K562 (cell line): ENCODE results near the gene UBAP1L. TPM values are rescaled to one million over a fixed set of nuclear protein-coding genes. Genes with fewer than 3 reads are reported as not detected.

Experiments
- ATAC-seq: fragments of 200-7000 bp; cut with Tn5 transposase; 3 replicates; pipeline ENCODE4 v1.9.1; 2020; ENCODE audit warnings: moderate library complexity
- BruUV-seq: library from RNA; stranded (reverse); fragments of 400-500 nt; replicated peaks from 2 replicates; lab custom pipeline; 2021; lab: Mats Ljungman, UMichigan
- CTCF ChIA-PET: fragments of 300-600 bp; formaldehyde crosslinking; extraction: SDS; loops from one replicate; lab custom pipeline; 2021; ENCODE audit warnings: low intra/inter-chr PET ratio; lab: Yijun Ruan, JAX
- POLR2A ChIA-PET: fragments of 300-600, 350-650 bp; sonication (Branson Sonifier 250); formaldehyde crosslinking; extraction: SDS; loops from one replicate; lab custom pipeline; 2021; ENCODE audit warnings: antibody characterized with exemption, inconsistent platforms; lab: Yijun Ruan, JAX
- DNase-seq, 4 experiments: peaks; one replicate each; pipeline versions ENCODE4 v3.0.0 to v3.0.0-alpha.2; 2011 to 2018; ENCODE audit warnings: low spot score in 3 of 4, mixed read lengths in 3 of 4; ENCODE audit errors: extremely low read depth in 1 of 4
- FAIRE-seq: peaks from 2 replicates; lab custom pipeline; 2011; peaks lifted over from hg19 to GRCh38; lab: Jason Lieb, UNC
- H2AFZ ChIP-seq: 2 replicates; pipeline ENCODE4 v1.6.0; 2011; ENCODE audit warnings: low read depth, low read length, control low read depth, inconsistent platforms
- H3K27ac ChIP-seq: fragments of 200-600 bp; 3 replicates; pipeline ENCODE4 v1.8.0; 2011; ENCODE audit warnings: low read depth, mild to moderate bottlenecking, control low read depth, inconsistent platforms, low read length, moderate library complexity, mixed read lengths; ENCODE audit errors: extremely low read depth
- H3K27me3 ChIP-seq, 2 experiments: fragments of 300-600 bp in 1 of 2; 2 replicates in 1 of 2; 3 replicates in 1 of 2; pipeline versions ENCODE4 v1.6.0 to v1.8.0; 2011; ENCODE audit warnings: inconsistent platforms in 2 of 2, low read length in 2 of 2, mild to moderate bottlenecking in 1 of 2, mixed read lengths in 1 of 2, moderate library complexity in 1 of 2; ENCODE audit not compliant: control insufficient read depth in 2 of 2, insufficient read depth in 2 of 2
- H3K36me3 ChIP-seq: fragments of 300-600 bp; 3 replicates; pipeline ENCODE4 v1.8.0; 2011; ENCODE audit warnings: mild to moderate bottlenecking, low read length, inconsistent platforms; ENCODE audit not compliant: control insufficient read depth, insufficient read depth
- H3K4me1 ChIP-seq, 2 experiments: fragments of 200-600 bp in 1 of 2; replicated peaks in 1 of 2; 2 replicates in 1 of 2; 3 replicates in 1 of 2; pipeline versions ENCODE4 v1.5.1 to v1.8.0; 2011; ENCODE audit warnings: inconsistent platforms in 2 of 2, low read length in 2 of 2, mild to moderate bottlenecking in 1 of 2, mixed read lengths in 1 of 2, moderate library complexity in 1 of 2; ENCODE audit not compliant: control insufficient read depth in 2 of 2, insufficient read depth in 2 of 2
- H3K4me2 ChIP-seq: 2 replicates; pipeline ENCODE4 v1.6.1; 2011; ENCODE audit warnings: low read length, control low read depth, inconsistent platforms, mixed read lengths; ENCODE audit not compliant: insufficient read depth
- H3K4me3 ChIP-seq: fragments of 200-600 bp; sonication (generic), shearing (Covaris generic); 2 replicates; pipeline ENCODE4 v1.5.1; 2016; ENCODE audit warnings: control low read depth, inconsistent platforms
- H3K79me2 ChIP-seq: fragments of 200-600 bp; 3 replicates; pipeline ENCODE4 v1.8.0; 2011; ENCODE audit warnings: low read length, inconsistent platforms; ENCODE audit not compliant: control insufficient read depth, insufficient read depth
- H3K9ac ChIP-seq, 2 experiments: 2 replicates each; pipeline versions ENCODE4 v1.6.0 to v1.6.1; 2011; ENCODE audit warnings: low read depth in 2 of 2, low read length in 2 of 2, control low read depth in 1 of 2, inconsistent platforms in 1 of 2, mild to moderate bottlenecking in 1 of 2, mixed read lengths in 1 of 2; ENCODE audit not compliant: insufficient read depth in 1 of 2
- H3K9me1 ChIP-seq: one replicate; pipeline ENCODE4 v1.6.0; 2011; ENCODE audit warnings: inconsistent platforms, mild to moderate bottlenecking, low read length, moderate library complexity; ENCODE audit not compliant: control insufficient read depth, insufficient read depth
- H3K9me3 ChIP-seq: replicated peaks from 2 replicates; pipeline ENCODE4 v1.5.1; 2011; ENCODE audit warnings: low read depth, low read length, inconsistent platforms; ENCODE audit not compliant: control insufficient read depth, insufficient read depth
- H4K20me1 ChIP-seq: replicated peaks from 2 replicates; pipeline ENCODE4 v1.6.1; 2011; ENCODE audit warnings: low read length, inconsistent platforms, mixed read lengths; ENCODE audit not compliant: control insufficient read depth, insufficient read depth
- CEBPB ChIP-seq: fragments of 450-650 bp; IDR thresholded peaks from 2 replicates; pipeline ENCODE4 v1.6.1; 2016; ENCODE audit warnings: missing genetic modification characterization, missing compliant biosample characterization
- CEBPG ChIP-seq, 3 experiments: fragments of 200-800 bp in 1 of 3; sonication (Bioruptor generic) in 1 of 3; sonication (generic) in 1 of 3; formaldehyde crosslinking in 1 of 3; IDR thresholded peaks in 2 of 3; conservative IDR thresholded peaks in 1 of 3; 2 replicates each; pipeline versions ENCODE4 v1.6.1 to v1.8.0; 2016 to 2022; ENCODE audit warnings: missing compliant biosample characterization in 2 of 3, missing genetic modification characterization in 2 of 3, mild to moderate bottlenecking in 1 of 3, missing genetic modification reagents in 1 of 3
- ZNF12 ChIP-seq: sonication (generic); formaldehyde crosslinking; IDR thresholded peaks from 2 replicates; pipeline ENCODE4 v1.4.0; 2020; ENCODE audit warnings: mild to moderate bottlenecking, missing genetic modification reagents
- WGBS: fragments of 100-300 bp; shearing (Covaris generic); methylation state at CpG from one replicate; pipeline ENCODE4 v1.1.6; 2016; ENCODE audit warnings: low coverage, mixed read lengths; ENCODE audit not compliant: insufficient coverage; ENCODE audit errors: missing lambda C conversion rate; 5-methylcytosine and 5-hydroxymethylcytosine counted together
- in situ Hi-C: fragments of 300-500 bp; cut with MboI; formaldehyde crosslinking; loops from 4 replicates; pipeline ENCODE4 v1.15.0; 2018; ENCODE audit warnings: inconsistent platforms, mixed read lengths
- intact Hi-C: fragments of 100-400 bp; cut with micrococcal nuclease; formaldehyde crosslinking; loops from 2 replicates; pipeline ENCODE4 v1.14.2; 2022
- polyA plus RNA-seq, 8 experiments: library from polyadenylated mRNA; depleted of rRNA in 4 of 8; stranded (reverse) in 5 of 8; unstranded in 3 of 8; fragments of >200 nt; fragmentation: Nextera tagmentation in 2 of 8; fragmentation: Illumina TruSeq in 1 of 8; extraction: Ambion mirVana in 2 of 8; extraction: Trizol in 1 of 8; gene quantifications; 2 replicates each; pipeline versions ENCODE4 v1.2.1 to v1.2.3, GENCODE V29; 2011 to 2014; ENCODE audit warnings: inconsistent platforms in 1 of 8, missing spikeins in 1 of 8
- total RNA-seq, 7 experiments: library from RNA; depleted of rRNA in 6 of 7; stranded (reverse); fragments of >200 nt in 6 of 7; fragmentation: Illumina TruSeq in 2 of 7; extraction: Trizol in 2 of 7; gene quantifications; 2 replicates each; pipeline versions ENCODE4 v1.2.1 to v1.2.3, GENCODE V29; 2011 to 2021; ENCODE audit warnings: low replicate concordance in 1 of 7

Gene UBAP1L
- total and polyA plus RNA-seq, 9 of the 15 experiments (the other 6 are each of a cell fraction or from before 2014, with no cell fraction given), result 0.16 to 0.71 (median 0.41) TPM; not detected in 2

GRCh38 chr15:65044724-65045481 is 70.1 kb downstream of the UBAP1L start, which contains the start of gene SLC51B:
TSS of gene SLC51B (plus strand) at chr15:65045387. CDS start at chr15:65050005, 4,618 bp downstream.
- Histone ChIP-seq H3K36me3 (no peaks in the 10 kb centered on the region), H3K4me3 (no peak within 1 kb of the TSS), H4K20me1 (no peaks in the 10 kb centered on the region), H3K4me1 (peaks cover 5 to 9% of the 10 kb centered on the region in 2 experiments; a peak in 3 of 5 replicates), H3K27ac (no peak within 1 kb of the TSS), H2AFZ (no peak within 1 kb of the TSS), H3K79me2 (no peaks in the 10 kb centered on the region), H3K9me3 (no peaks in the 10 kb centered on the region; the same call in 1 of the 2 replicates), H3K4me2 (no peak within 1 kb of the TSS), H3K27me3 (peaks cover 0 to 8% of the 10 kb centered on the region in 2 experiments; a peak in 2 of 5 replicates), H3K9ac (no peak within 1 kb of the TSS), H3K9me1 (no peaks in the 10 kb centered on the region)
- peak in 1 of 4 experiments; percentile 18 for DNase-seq
- ChIA-PET POLR2A (interaction anchor here (1.6 kb wide), 1 partner anchor 10 kb away, joined by 3 read pairs; no protein-coding TSS in a partner anchor), CTCF (no interaction called here)
- in situ Hi-C loops (no loop called here), intact Hi-C loops (no loop called here)
- TF ChIP-seq CEBPG (CRISPR knock-in tag; IDR thresholded peaks at IDR 0.05), result 0 out of 2 replicates have a peak, but pooled peaks have one; percentile 26
- 0 out of 4 replicates have a peak, but pooled peaks have one; percentile 9 to 29 for TF ChIP-seq CEBPG (tag; conservative IDR thresholded peaks at IDR 0.05 in 1 of 2, IDR thresholded peaks at IDR 0.05 in 1 of 2)
- TF ChIP-seq CEBPB (tag), result 0 out of 2 replicates have a peak, but pooled peaks have one; percentile 29
- TF ChIP-seq ZNF12 (CRISPR knock-in tag), result no peak
- FAIRE-seq, result no peak
- 30% methylated on average over 7 of the region's 7 CpGs for WGBS
- BruUV-seq, result no TSS peak
- ATAC-seq, result peak; percentile 22; the same call in 1 of the 3 replicates
